Neutrophil (primary cell): Measurements from ENCODE around the gene PRKCQ.

Experiments
- H3K27ac ChIP-seq: fragments of 200-600 bp; sonication (generic); 2 replicates; pipeline ENCODE4 v1.5.1; 2016; ENCODE audit warnings: mild to moderate bottlenecking, moderate library complexity
- H3K27me3 ChIP-seq: fragments of 200-600 bp; sonication (generic); 2 replicates; pipeline ENCODE4 v1.6.0; 2016; ENCODE audit warnings: mild to moderate bottlenecking
- H3K36me3 ChIP-seq: fragments of 200-600 bp; sonication (generic); 2 replicates; pipeline ENCODE4 v1.5.1; 2017
- H3K4me1 ChIP-seq, 2 experiments: fragments of 200-600 bp in 1 of 2; sonication (generic) in 1 of 2; 1 replicate in 1 of 2; 2 replicates in 1 of 2; pipeline versions ENCODE4 v1.5.1 to v1.6.1; 2013 to 2016; ENCODE audit warnings: low read depth in 1 of 2, low read length in 1 of 2, mild to moderate bottlenecking in 1 of 2, moderate library complexity in 1 of 2; ENCODE audit not compliant: control insufficient read depth in 1 of 2, insufficient read depth in 1 of 2
- H3K4me3 ChIP-seq, 2 experiments: fragments of 200-600 bp in 1 of 2; sonication (generic) in 1 of 2; 1 replicate in 1 of 2; 2 replicates in 1 of 2; pipeline ENCODE4 v1.5.1; 2013 to 2016; ENCODE audit warnings: low read depth in 1 of 2, low read length in 1 of 2, mild to moderate bottlenecking in 1 of 2, moderate library complexity in 1 of 2
- H3K9me3 ChIP-seq: fragments of 200-600 bp; sonication (generic); 2 replicates; pipeline ENCODE4 v1.5.1; 2016
- TF ChIP-seq, protein P1 (sequence below): fragments of 200-600 bp; sonication (generic); IDR thresholded peaks from 2 replicates; pipeline ENCODE4 v1.5.1; 2016; ENCODE audit warnings: antibody characterized with exemption

Gene PRKCQ

DNA sequence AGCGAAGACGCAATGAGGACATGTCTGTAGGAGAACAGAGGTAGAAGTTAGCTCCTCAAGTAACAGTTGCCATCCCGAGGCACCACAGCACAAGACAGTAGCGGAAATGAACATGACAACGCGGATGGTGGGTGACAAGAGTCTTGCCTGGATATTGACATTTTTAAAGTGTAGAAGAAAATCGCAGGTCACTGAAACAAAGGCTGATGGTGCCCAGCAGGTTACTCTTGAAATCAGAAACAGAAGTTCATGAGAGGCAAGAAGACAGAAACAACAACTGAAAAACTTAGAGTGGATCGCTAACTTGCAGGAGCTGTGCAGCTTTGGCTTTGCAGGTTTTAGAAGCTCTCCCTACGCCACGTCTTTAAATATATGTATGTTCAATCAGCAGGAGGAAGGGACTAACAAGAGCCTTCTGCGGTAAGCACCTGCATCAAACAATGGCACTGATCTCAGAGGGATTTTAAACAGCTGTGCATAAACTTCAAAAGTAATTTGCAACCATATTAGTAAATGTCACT, 1.8 kb downstream of the PRKCQ start:
- Histone ChIP-seq H3K9me3 (no peaks in the 10 kb centered on the region), H3K27me3 (peaks cover 19% of the 10 kb centered on the region), H3K4me3 (no peak overlapping the region), H3K27ac (no peak overlapping the region), H3K36me3 (no peaks in the 10 kb centered on the region), H3K4me1 (peaks cover 22 to 47% of the 10 kb centered on the region in 2 experiments)
- TF ChIP-seq, protein P1, sequence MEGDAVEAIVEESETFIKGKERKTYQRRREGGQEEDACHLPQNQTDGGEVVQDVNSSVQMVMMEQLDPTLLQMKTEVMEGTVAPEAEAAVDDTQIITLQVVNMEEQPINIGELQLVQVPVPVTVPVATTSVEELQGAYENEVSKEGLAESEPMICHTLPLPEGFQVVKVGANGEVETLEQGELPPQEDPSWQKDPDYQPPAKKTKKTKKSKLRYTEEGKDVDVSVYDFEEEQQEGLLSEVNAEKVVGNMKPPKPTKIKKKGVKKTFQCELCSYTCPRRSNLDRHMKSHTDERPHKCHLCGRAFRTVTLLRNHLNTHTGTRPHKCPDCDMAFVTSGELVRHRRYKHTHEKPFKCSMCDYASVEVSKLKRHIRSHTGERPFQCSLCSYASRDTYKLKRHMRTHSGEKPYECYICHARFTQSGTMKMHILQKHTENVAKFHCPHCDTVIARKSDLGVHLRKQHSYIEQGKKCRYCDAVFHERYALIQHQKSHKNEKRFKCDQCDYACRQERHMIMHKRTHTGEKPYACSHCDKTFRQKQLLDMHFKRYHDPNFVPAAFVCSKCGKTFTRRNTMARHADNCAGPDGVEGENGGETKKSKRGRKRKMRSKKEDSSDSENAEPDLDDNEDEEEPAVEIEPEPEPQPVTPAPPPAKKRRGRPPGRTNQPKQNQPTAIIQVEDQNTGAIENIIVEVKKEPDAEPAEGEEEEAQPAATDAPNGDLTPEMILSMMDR: no peak

DNA sequence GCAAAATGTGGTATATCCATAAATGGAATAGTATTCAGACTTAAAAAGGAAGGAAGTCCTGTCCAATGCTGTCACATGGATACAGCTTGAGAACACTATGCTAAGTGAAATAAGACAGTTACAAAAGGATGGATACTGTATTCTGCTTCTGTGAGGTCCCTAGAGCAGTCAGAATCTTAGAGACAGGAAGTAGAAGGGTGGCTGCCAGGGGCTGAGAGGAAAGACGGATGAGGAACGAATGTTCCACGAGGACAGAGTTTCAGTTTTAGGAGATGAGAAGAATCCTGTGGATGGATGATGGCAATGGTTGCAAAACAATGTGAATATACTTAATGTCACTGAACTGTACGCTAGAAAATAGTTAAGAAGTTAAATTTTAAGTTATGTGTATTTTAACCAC, 3.8 kb downstream of the PRKCQ start:
- Histone ChIP-seq H3K9me3 (no peaks in the 10 kb centered on the region), H3K27me3 (peaks cover 19% of the 10 kb centered on the region), H3K36me3 (no peaks in the 10 kb centered on the region), H3K27ac (no peak overlapping the region), H3K4me3 (no peak overlapping the region), H3K4me1 (peaks cover 22 to 47% of the 10 kb centered on the region in 2 experiments)
- TF ChIP-seq, protein P1: no peak

DNA sequence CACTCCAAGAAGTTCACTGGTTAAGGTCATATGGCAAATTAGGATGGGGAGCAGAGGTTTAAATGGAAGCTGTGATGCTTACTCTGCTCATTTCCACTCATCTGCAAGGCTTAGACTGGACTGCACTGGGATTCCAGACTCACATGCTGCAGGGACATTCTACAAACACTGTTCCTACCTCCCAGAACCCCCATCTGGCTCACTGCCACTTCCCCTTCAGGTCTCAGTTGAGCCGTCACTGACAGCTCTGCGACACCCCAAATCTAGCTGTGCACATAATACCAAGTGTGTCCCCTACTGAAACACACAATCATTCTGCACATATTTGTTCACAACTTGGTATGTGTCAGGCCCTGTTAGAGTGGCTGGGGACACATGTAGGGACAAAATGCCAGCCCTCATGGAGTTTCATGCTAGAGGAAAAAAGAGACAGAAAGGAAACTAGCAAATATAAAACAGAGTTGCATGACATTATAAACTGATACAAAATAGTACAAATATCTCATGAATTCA, 5.4 kb downstream of the PRKCQ start:
- Histone ChIP-seq H3K9me3 (no peaks in the 10 kb centered on the region), H3K4me3 (no peak overlapping the region), H3K4me1 (peaks cover 16 to 34% of the 10 kb centered on the region in 2 experiments), H3K36me3 (no peaks in the 10 kb centered on the region), H3K27ac (no peak overlapping the region), H3K27me3 (peaks cover 17% of the 10 kb centered on the region)
- TF ChIP-seq, protein P1: no peak

DNA sequence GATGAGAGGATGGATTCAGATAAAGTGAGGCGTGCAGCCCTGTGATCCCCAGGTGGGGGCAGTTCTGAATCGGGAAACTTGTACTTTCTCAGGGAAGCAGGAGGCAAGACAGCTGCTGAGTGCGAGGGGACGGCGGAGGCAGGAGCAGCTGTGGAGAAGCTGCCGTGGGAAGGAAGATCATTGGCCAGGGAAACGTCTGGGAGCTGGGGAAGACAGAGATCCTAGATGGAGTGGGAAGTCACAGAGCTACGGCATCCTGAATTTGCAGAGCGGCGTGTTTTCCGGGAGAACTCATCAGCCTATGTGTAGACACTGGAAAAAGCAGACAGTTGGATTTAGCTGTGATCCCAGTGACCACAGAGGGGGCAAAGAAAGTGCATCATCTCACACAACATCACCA, 9.2 kb downstream of the PRKCQ start:
- Histone ChIP-seq H3K9me3 (no peaks in the 10 kb centered on the region), H3K4me3 (no peak overlapping the region), H3K36me3 (no peaks in the 10 kb centered on the region), H3K27ac (no peak overlapping the region), H3K27me3 (no peaks in the 10 kb centered on the region), H3K4me1 (peaks cover 12% of the 10 kb centered on the region in 2 experiments)
- TF ChIP-seq, protein P1: no peak

DNA sequence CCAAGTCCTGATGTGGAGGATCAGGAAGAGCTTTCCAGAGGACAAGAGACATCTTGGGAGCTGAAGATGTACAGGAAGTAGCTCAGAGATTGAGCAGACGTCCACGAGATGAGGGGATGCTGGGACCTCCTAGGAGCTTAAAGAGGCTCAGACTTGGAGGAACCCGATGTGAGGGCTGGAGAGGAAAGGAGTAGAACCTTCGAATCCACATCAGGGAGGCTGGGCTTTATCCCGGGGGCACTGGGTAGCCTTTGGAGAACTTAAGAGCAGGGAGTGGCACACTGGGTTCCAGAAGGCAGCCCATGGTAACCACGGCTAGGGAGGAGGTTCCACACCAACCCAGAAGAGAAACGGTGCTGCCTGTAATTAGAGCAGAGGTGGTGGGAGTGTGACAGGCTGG, 10.8 kb downstream of the PRKCQ start:
- Histone ChIP-seq H3K27me3 (no peaks in the 10 kb centered on the region), H3K9me3 (no peaks in the 10 kb centered on the region), H3K4me1 (peaks cover 22 to 28% of the 10 kb centered on the region in 2 experiments), H3K36me3 (no peaks in the 10 kb centered on the region), H3K4me3 (no peak overlapping the region), H3K27ac (no peak overlapping the region)
- TF ChIP-seq, protein P1: no peak
